A375 (cell line): ENCODE data around the gene CARS1. TPM values are rescaled to one million over a fixed set of nuclear protein-coding genes. Genes with fewer than 3 reads are reported as not detected.

ENCODE experiments used
- small RNA-seq: library from RNA; depleted of rRNA; stranded (forward); fragments of <200 nt; gene quantifications from one replicate; pipeline ENCODE3, GENCODE V24; 2014
- total RNA-seq: library from RNA; depleted of rRNA; stranded (reverse); fragments of >200 nt; shearing (Covaris generic); gene quantifications from 2 replicates; pipeline ENCODE4 v1.2.3, GENCODE V29; 2014; rRNA removed

CARS1 gene
- total RNA-seq = 150 and 160 TPM in 2 replicates

GRCh38 chr11:3057069-3057963, at the start of gene CARS1:
CARS1 (minus strand) TSS chr11:3057423; CDS start chr11:3057367, 56 bp downstream.

GRCh38 chr11:2992234-2992996, 64.8 kb downstream of the CARS1 start, which contains the start of gene NAP1L4:
NAP1L4 (minus strand) TSS chr11:2992329; CDS start chr11:2979220, 13,109 bp downstream.

Small RNA genes within 50 kb of the gene (small RNA-seq; reads per million reads assigned to genes)
- not detected for gene RNU1-91P
- 0.42 reads per million, percentile 10 among the genes with 10 or more reads in this experiment for gene SNORA54

Other genes with a start within 250 kb of the CARS1 start
- 22.2 and 24.0 TPM in 2 replicates for gene CDKN1C, start 171.6 kb downstream of the CARS1 start, total RNA-seq
- 37.1 and 48.4 TPM in 2 replicates for gene PHLDA2, start 128.0 kb downstream of the CARS1 start, total RNA-seq
- gene NAP1L4, start 65.1 kb downstream of the CARS1 start, total RNA-seq = 104 and 119 TPM in 2 replicates
- gene OSBPL5, start 107.9 kb upstream of the CARS1 start, total RNA-seq = 17.8 and 20.1 TPM in 2 replicates
- gene MRGPRG, start 161.4 kb upstream of the CARS1 start, total RNA-seq = not detected in 2 replicates
- gene MRGPRE, start 175.0 kb upstream of the CARS1 start, total RNA-seq = not detected in 2 replicates